ENCODE measurements around the gene MMP2. TPM values are rescaled to one million over a fixed set of nuclear protein-coding genes. Genes with fewer than 3 reads are reported as not detected.
A peak's percentile ranks its signal among the peaks of the same experiment; 100 is the strongest.

The MMP2 gene
- total RNA-seq, 1 donor from 2014 or later: 178 TPM

DNA sequence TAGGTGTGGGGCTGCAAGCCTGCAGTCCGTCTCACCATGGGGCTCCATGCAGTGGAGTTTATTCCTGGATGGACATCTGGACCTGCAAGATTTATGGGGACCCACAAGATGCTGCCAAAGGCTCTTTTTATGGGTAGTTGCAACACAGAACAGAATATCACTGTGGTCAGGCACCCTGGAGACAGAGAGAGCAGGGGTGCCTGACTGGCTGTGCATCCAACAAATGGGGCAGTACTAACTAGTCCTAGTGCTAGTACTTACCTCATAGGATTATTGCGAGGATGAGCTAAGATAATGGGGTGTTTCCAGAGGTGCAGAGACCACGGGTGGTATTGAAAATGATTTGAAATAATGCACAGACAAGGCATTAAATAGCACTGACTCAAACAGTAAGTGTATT, 42.4 kb upstream of the MMP2 start:
- Histone ChIP-seq H3K27ac (no peak overlapping the region), H3K4me3 (no peak overlapping the region), H3K9me3 (no peaks in the 10 kb centered on the region), H3K4me1 (peaks cover 9% of the 10 kb centered on the region), H3K36me3 (no peaks in the 10 kb centered on the region), H3K27me3 (ENCODE audit: low read depth) (no peaks in the 10 kb centered on the region)
- DNase-seq: no peak
- intact Hi-C loops (cut with DNase I): no loop called here
- no peak for ATAC-seq
- TF ChIP-seq, protein P1, sequence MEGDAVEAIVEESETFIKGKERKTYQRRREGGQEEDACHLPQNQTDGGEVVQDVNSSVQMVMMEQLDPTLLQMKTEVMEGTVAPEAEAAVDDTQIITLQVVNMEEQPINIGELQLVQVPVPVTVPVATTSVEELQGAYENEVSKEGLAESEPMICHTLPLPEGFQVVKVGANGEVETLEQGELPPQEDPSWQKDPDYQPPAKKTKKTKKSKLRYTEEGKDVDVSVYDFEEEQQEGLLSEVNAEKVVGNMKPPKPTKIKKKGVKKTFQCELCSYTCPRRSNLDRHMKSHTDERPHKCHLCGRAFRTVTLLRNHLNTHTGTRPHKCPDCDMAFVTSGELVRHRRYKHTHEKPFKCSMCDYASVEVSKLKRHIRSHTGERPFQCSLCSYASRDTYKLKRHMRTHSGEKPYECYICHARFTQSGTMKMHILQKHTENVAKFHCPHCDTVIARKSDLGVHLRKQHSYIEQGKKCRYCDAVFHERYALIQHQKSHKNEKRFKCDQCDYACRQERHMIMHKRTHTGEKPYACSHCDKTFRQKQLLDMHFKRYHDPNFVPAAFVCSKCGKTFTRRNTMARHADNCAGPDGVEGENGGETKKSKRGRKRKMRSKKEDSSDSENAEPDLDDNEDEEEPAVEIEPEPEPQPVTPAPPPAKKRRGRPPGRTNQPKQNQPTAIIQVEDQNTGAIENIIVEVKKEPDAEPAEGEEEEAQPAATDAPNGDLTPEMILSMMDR (IDR thresholded peaks at IDR 0.05): no peak

DNA sequence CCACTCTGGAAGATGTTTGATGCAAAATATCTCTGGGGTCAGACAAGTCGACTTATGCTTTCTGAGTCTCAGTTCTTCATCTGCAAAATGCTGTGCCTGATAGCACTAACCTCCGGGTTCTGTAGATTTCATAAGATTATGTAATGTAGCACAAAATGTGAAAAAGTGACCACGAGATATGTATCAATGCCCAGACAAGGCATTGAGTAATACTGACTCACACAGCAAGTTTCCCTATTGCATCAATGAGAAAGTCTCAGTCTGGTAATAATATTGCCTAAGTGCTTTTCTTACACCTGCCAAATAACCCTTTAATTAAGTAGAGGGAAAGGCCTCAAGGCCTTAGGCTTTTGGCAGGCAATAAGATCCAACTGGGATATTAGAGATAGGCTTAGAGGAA, 41.4 kb upstream of the MMP2 start:
- DNase-seq: no peak
- TF ChIP-seq, protein P1 (IDR thresholded peaks at IDR 0.05): no peak
- ATAC-seq: peak; percentile 77 to 79
- Histone ChIP-seq H3K27ac (peak overlapping the region; percentile 22), H3K9me3 (no peaks in the 10 kb centered on the region), H3K36me3 (no peaks in the 10 kb centered on the region), H3K4me1 (peaks cover 9% of the 10 kb centered on the region), H3K4me3 (no peak overlapping the region), H3K27me3 (ENCODE audit: low read depth) (no peaks in the 10 kb centered on the region)
- intact Hi-C loops (cut with DNase I): no loop called here

DNA sequence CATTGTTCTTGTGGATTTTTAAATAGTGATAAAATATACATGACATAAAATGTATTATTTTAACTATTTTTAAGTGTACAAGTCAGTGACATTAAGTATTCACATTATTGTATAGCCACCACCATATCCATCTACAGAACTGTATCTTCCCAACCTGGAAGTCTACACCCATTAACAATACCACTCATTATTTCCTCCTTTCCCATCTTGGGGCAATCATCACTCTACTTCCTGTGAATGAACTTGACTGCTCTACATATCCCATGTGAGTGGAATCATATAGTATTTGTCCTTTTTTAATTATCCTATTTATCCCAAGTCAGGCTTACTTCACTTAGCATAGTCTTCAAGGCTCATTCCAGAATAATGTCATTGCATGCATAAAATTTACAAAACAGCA, 40.7 kb upstream of the MMP2 start:
- intact Hi-C loops (cut with DNase I): no loop called here
- ATAC-seq (no peak), DNase-seq (no peak)
- TF ChIP-seq, protein P1 (IDR thresholded peaks at IDR 0.05): no peak
- Histone ChIP-seq H3K4me3 (no peak overlapping the region), H3K4me1 (peaks cover 9% of the 10 kb centered on the region), H3K9me3 (no peaks in the 10 kb centered on the region), H3K27ac (no peak overlapping the region), H3K27me3 (ENCODE audit: low read depth) (no peaks in the 10 kb centered on the region), H3K36me3 (no peaks in the 10 kb centered on the region)

DNA sequence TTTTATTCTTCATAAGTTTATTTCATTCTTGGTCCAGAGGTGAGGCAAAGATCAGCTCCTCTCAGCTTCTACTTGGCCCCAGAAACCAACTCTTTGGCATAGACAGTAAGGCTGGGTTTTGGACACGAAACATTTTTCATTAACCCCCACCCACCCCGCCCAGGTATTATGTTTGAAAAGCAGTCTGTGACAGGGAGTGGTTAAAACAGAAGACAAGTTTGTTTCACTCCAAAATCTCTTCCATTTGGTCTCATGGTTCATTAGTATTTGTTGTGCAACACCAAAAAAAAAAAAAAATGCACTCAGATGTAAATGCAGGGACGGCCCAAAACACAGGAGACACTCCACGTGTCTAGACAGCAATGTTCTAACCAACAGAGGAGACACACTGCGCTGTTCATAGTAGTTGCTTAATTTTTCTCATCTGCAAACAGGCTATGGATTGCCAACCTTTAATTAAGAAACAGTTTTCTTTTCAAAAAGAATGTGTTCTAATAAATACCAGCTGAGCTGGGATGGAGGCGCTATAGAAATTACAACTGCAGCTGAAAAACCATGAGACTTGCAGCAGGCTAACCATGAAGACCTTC, 39.8 kb upstream of the MMP2 start:
- TF ChIP-seq, protein P1 (IDR thresholded peaks at IDR 0.05): no peak
- Histone ChIP-seq H3K27me3 (ENCODE audit: low read depth) (no peaks in the 10 kb centered on the region), H3K9me3 (no peaks in the 10 kb centered on the region), H3K36me3 (no peaks in the 10 kb centered on the region), H3K27ac (no peak overlapping the region), H3K4me3 (no peak overlapping the region), H3K4me1 (peaks cover 9% of the 10 kb centered on the region)
- intact Hi-C loops (cut with DNase I): no loop called here
- DNase-seq (no peak), ATAC-seq (peak; percentile 32 to 53)

DNA sequence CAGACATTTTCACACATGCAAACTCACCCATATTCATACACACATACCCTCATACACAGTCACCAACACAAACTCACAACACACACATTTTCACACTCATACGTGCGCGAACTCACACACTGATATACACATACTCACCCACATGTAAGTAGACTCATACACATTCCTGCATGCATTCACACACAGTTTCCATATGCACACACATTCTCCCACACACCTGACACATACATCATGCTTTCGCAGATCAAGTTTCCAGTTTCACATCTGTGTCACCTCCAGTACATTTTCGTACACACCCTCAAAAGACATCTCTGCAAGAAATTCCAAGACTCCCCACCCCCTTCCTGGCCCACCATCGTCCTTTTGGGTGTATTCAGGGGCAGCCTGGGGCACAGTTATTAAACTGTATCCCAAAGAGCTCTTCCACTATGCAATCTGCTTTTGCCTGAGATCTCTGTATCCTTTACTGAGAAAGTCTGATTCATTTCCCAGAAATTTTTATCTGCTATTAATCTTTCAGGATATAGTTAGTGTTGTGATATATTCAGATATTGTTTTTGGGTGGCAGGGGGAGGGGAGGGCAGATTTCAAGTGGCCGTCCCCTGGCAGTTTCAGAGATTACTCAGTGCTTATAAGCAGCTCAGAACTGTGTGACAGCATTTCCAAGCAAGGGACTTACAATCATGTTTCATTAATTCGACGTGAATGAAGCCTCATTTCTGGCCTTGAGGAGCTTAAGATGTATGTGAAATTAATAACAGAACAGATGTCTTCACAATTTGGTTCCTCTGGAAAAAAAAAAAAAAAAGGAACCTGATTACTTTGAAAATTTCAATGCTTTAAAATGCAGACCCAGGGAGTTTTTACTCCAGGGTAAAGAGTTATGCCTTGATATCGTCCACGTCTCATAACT, 35.3 kb upstream of the MMP2 start:
- no peak for DNase-seq
- no peaks in the 10 kb centered on the region for H3K36me3 ChIP-seq
- peaks cover 5% of the 10 kb centered on the region for H3K4me1 ChIP-seq
- no peak for ATAC-seq
- no peak overlapping the region for H3K27ac ChIP-seq
- H3K4me3 ChIP-seq: no peak overlapping the region
- TF ChIP-seq, protein P1 (IDR thresholded peaks at IDR 0.05): no peak
- H3K27me3 ChIP-seq (ENCODE audit: low read depth): no peaks in the 10 kb centered on the region
- H3K9me3 ChIP-seq: no peaks in the 10 kb centered on the region
- intact Hi-C loops (cut with DNase I): no loop called here
